Renal cortex interstitium (tissue), 11 donors: Measurements from ENCODE around the gene SIGMAR1. TPM values are rescaled to one million over a fixed set of nuclear protein-coding genes. Genes with fewer than 3 reads are reported as not detected.
A peak's percentile ranks its signal among the peaks of the same experiment; 100 is the strongest.

Experiments
- DNase-seq, 11 donors: peaks; one replicate each; pipeline ENCODE4 v3.0.0-alpha.2; 2013; ENCODE audit warnings: low read depth in 9 of 11, low spot score in 4 of 11; ENCODE audit errors: extremely low read depth in 1 of 11
- polyA plus RNA-seq, 3 donors: library from polyadenylated mRNA; unstranded; fragments of 120-200 nt; gene quantifications; one replicate each; pipeline ENCODE4 v1.2.1, GENCODE V29; 2013; ENCODE audit not compliant: insufficient read length in 3 of 3

The SIGMAR1 gene
- polyA plus RNA-seq, 3 donors, result 43.9 to 55.1 (median 46.9) TPM

DNA sequence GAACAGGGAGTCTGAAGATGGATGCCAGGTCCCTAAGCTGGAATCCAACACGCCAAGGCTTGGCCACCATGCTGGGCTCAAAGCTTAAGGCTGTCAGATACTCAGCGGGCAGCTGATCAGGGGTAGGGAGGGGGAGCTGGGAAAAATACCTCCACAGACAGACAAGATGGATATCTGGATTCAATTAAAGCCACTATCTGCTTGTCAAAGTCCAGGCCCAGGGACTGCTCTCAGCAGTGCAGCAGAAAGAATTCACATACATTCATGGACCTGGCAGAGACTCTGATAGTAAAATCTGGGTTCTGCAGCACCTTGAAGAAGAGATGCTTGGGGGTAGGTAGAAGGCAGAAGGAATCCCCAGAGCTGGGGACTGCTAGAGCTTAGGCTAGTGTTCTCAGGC is 22.5 kb downstream of the SIGMAR1 start:
- no peak for DNase-seq

DNA sequence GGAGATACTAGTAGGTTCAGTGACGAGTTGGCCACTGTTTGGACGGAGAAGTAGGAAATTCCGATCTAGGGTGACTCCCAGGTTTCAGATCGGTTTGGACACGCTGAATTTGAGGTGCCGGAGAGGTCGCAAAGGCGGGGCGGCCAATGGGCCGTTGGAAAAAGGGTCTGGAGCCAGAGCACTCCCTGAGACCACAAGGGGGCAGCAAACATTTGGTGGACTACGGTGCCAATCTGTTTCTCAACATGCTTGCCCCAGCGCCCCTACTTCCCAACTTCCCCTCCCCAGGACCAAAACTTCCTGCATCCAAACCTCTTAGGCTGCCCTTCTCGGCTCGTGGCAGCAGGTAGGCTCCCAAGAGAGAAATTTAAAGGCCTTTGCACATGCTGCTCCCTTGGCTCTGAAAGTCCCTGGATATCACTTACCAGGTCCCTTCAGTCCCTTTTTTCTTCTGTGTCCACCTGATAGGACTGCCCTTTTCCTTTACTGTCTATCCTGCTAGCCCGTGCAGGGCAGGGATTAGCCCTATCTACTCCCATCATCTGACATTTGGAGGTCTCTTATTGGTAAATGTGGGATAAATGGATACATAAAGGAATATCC is 24.7 kb downstream of the SIGMAR1 start:
- peak in 4 of 11 donors; percentile 72 to 88 (median 76) for DNase-seq

DNA sequence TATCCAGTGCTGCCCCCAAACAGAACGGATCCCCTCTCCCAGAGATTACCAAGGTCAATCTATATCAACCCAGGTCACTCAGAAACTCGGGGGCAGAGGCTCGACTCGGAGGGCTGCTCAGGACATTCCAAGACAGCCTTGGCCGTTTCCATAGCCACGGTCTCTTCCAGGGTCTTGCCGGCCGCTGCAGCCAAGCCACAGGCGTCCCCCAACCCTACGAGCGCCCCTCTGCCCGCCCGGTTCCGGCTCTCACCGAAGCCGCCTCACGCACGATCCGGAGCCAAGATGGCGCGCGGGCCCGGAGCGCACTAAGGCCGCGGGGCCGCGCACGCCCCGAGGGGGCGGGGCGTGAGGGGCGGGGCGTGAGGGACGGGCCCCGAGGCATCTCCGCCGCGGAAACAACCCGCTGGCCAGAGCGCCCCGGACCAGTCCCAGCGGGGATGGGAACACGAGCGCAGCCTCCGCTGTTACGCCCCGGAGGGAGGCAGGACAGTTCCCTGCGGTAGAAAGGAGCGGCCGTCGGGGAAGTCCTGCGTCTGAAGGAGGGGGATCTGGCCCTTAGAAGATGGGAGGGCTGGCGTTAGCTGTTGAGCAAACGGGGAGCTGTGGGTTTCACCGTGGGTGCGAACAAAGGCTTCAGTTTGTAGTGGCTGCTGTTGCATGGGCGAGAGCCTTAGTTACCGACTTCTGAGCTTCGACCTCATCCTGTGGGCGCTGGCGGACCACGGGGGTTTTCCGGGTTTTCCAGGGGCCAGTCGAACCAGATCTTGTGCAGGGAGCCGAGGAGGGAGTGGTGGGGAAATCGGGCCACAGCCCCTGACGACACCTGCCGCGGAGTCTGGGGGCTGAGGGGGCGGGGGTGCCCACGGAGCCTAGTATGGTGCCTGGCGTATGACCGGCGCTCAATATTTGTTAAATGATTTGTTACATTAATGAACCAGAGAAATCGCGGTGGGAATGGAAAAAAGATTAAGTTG is 25.5 kb downstream of the SIGMAR1 start, which contains the start of gene RPP25L:
Gene RPP25L, minus strand, starts transcription at position 287 of the 977 bp plus-strand sequence. CDS start 801 bp downstream, outside the sequence.
- peak in 10 of 11 donors; percentile 59 to 92 (median 82) for DNase-seq

- no peak for DNase-seq
Observed at GRCh38 chr9:34611251-34611810, 26.3 kb downstream of the SIGMAR1 start.

GRCh38 chr9:34610434-34611206 is 27.0 kb downstream of the SIGMAR1 start:
- DNase-seq, result no peak

DNA sequence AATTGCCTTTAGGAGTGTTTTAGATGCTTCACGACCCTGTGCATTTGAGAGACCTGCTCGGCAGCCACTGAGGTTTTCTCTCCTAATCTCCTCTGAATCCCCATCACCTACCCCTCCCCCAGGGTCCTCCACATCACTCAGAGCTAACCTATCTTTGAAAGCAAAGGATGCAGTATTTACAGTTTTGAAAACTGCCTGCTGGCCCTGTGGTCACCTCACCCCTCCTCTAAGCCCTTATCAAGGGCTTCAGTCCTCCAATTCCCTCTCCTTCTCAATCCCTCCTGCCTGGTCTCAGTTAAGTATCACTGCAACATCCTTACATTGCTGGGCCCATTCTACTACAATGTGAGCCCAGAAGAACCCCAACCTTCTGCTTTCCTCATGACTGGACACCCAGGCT is 30.3 kb downstream of the SIGMAR1 start:
- DNase-seq, result no peak

DNA sequence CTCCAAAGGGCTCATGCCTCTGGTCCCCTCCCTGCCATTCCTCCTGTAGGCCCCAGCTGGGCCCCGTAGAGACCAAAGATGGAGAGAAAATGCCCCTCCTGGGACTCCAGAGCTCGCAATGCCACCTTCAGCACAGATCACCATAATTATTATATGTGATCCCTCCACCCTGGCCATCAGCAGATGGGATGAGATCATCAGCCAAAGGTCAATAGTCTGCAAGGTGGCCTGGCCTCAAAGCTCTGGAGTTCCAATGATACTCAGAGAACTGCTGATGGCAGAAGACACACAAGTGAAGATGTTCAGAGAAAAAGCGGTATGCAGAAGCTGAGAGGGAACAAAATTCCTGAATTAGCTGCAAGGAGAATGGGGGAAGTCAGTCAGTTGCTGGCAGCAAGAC is 30.7 kb downstream of the SIGMAR1 start:
- DNase-seq, result no peak

DNA sequence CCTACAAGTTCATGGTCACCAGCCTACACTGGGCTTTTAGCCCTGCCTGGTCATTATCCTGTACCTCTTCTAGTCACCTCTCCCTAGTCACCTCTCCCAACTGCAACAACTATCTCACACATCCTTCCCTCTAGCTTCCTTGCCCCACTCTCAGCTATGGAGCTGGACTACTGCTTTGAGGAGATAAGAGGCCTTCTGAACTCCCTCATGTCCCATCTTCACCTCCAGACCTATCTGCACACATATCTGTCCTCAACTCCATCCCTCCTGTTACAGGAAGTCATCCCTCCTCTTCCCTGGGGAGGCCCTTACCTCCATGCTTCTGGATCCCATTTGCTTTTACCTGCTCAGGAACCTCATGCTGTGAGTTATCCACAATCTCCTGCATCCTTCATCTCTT is 31.4 kb downstream of the SIGMAR1 start:
- no peak for DNase-seq

DNA sequence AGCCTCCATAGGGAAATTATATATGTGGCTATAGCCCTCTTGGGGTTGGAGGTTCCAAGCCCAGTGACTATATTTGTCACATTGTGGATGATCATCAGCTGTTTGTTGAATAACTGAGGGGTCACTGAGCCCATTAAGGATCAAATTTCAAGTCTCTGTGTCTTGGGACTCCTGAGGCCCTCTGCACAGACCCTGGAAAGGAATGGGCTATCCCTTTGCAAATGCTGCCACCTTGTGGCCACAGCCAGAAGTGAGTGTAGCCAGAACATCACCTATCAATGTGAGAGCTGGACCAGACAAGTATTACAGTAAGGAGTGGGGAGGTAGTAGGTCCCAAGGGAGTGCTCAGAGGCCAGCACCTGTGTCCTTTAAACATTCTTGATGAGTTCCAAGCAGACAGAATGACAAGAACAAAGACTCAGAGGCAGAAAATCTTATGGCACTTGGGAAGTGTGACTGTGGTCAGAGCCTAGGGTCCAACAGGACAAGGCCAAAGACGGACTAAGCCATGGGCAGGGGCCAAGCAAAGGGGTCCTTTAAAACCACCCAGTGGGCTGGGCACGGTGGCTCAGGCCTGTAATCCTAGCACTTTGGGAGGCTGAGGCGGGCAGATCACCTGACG is 33.9 kb downstream of the SIGMAR1 start:
- DNase-seq, result peak in 8 of 11 donors; percentile 67 to 84 (median 78)

DNA sequence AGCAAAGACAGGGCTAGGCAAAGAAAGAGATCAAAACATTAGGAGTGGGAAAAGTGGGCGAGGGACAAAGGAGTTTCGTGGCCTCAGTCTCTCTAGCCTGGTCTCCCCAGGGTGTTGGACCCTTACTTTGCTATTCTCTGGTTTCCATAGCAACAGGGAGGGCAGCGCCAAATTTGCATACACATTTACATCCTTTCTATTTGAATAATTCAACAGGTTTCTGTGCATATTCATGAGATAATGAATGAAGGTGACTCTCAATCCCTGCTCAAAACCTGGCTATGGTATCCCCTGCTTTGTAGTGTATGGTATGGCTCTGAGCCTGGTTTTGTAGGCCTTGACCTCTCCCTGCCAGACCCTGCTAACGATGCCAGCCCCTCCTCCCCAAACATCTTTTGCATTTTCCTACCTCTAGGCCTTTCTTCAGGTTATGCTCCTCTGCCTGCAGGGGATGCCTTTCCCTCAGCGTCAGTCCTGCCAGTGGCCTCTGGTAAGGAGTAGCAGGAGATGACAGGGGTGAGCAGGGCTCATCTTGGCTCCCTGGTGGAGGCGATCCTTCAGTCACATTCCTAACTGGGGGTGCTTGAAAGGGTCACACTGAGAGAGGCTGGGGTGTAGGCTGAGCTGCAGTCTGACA is 35.5 kb downstream of the SIGMAR1 start:
- DNase-seq, result no peak

GRCh38 chr9:34600908-34601307 is 36.7 kb downstream of the SIGMAR1 start:
- DNase-seq, result no peak

DNA sequence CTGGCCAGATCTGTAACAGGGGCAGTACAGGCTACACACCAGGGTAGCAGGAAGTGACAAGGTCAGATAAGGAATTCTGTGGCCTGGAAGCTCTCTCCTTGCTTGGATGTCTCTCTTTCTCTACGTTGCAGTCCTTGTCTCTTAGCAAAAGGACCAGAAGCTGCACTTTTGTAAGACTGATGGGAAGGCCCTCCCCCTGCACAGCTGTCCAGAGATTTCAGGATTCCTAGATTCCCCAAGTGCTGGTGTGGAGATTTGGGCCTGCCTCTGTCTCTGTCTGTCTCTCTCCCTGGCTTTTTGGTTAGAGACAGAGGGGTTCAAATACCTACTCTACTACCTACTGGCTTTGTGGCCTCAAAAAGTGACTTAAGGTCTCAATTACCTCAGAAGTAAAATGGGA is 38.0 kb downstream of the SIGMAR1 start:
- no peak for DNase-seq

- DNase-seq, result no peak
Observed at GRCh38 chr9:34594177-34594576, 43.4 kb downstream of the SIGMAR1 start.

DNA sequence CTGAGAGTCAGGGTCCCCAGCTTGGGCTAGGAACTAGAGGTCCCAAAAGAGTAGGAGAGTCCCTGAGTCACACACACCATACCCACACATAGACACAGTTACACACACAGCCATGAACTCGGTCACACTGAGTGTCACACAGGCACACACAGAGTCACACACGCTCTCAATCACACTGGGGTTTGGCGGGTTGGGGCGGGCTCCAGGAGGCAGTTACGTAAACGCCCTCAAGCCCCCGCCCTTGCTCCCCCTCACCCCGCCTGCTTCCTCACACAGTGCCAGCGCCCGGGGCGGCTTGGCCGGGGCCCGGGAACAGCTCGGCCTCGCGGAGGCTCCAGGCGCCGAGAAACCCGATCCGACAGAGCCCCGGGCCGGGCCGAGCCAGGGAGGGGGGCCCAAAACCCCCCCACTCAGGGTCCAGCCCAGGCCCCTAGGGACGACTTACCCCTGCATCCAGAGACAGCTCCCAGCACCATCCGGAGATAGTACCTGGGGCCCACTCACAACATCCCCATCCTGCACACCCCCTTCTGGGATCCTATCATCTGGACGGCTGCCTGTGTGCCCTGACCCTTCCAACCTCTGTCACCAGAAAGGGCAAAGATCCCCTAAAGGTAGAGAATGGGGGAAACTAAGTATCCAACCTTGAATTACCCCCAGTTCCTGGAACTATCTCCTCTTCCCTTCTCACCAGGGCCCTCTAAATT is 44.5 kb downstream of the SIGMAR1 start:
- no peak for DNase-seq

DNA sequence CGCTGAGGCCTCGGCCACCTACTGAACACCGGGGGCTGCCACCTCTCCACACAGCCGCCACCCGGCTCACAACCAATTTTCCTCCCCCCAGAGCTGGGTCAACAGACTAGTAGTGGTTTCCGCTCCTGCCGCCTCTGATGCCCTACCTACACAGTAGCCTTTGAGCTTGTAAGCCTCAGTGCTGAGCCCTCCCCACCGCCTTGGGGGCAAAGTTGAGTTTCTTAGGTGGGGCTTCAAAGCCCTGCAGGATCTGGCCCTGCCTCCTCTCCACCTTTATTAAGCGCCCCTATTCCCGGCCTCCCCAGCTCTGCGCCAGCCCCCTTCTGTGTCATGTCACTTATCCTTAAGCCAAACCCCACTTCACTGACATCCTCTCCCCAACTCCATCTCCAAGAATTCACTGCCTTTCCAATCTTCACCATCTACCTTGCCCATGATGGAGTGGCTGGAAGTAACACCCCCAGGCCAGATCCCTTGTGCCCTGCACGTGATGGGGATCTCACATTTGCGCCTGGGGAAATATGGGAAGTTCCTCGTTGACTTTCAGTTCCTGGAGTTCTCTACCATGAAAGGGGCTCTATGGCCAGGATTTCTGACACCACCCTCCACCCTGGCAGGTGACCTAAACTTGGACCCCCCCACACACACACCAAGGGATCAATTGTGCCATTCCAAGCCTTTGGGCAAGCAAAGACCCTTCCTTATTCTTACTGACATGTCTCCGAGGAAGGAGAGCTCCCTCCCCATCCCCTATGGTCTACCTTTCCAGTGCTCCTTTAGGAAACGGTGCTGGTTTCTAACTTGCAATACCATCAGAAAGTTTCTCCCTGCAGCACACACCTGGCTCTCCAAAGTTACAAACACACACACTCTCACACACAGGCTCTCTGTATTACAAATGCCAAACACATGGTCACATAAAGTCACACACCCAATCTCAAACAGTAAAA is 45.4 kb downstream of the SIGMAR1 start:
- DNase-seq, result no peak

GRCh38 chr9:34591248-34591916 is 46.2 kb downstream of the SIGMAR1 start:
- peak in 4 of 11 donors; percentile 69 to 78 (median 71) for DNase-seq
